ENCODE results near the gene FAM151A. TPM values are rescaled to one million over a fixed set of nuclear protein-coding genes. Genes with fewer than 3 reads are reported as not detected.

FAM151A gene
- total RNA-seq, 1 donor from 2014 or later = not detected

GRCh38 chr1:54571803-54572541, 51.4 kb downstream of the FAM151A start:
- Histone ChIP-seq H3K36me3 (ENCODE audit: control insufficient read depth, insufficient read depth, low read length) (no peaks in the 10 kb centered on the region), H3K4me3 (ENCODE audit: low read depth, low read length) (no peak overlapping the region), H3K27me3 (ENCODE audit: control insufficient read depth, insufficient read depth, low read length) (peaks cover 6% of the 10 kb centered on the region)
- DNase-seq (ENCODE audit: low read depth) = no peak
- no peak for TF ChIP-seq CTCF (IDR thresholded peaks at IDR 0.05; ENCODE audit: insufficient read depth, low read length, poor library complexity, severe bottlenecking)

GRCh38 chr1:54571326-54571725, 52.0 kb downstream of the FAM151A start:
- no peak overlapping the region for H3K4me3 ChIP-seq (ENCODE audit: low read depth, low read length)
- no peak for TF ChIP-seq CTCF (IDR thresholded peaks at IDR 0.05; ENCODE audit: insufficient read depth, low read length, poor library complexity, severe bottlenecking)
- peaks cover 6% of the 10 kb centered on the region for H3K27me3 ChIP-seq (ENCODE audit: control insufficient read depth, insufficient read depth, low read length)
- DNase-seq (ENCODE audit: low read depth) = no peak
- H3K36me3 ChIP-seq (ENCODE audit: control insufficient read depth, insufficient read depth, low read length) = no peaks in the 10 kb centered on the region

GRCh38 chr1:54570161-54570560, 53.2 kb downstream of the FAM151A start:
- TF ChIP-seq CTCF (IDR thresholded peaks at IDR 0.05; ENCODE audit: insufficient read depth, low read length, poor library complexity, severe bottlenecking) = no peak
- peaks cover 6% of the 10 kb centered on the region for H3K27me3 ChIP-seq (ENCODE audit: control insufficient read depth, insufficient read depth, low read length)
- no peak for DNase-seq (ENCODE audit: low read depth)

GRCh38 chr1:54569339-54569738, 54.0 kb downstream of the FAM151A start:
- Histone ChIP-seq H3K36me3 (ENCODE audit: control insufficient read depth, insufficient read depth, low read length) (no peaks in the 10 kb centered on the region), H3K4me3 (ENCODE audit: low read depth, low read length) (no peak overlapping the region), H3K27me3 (ENCODE audit: control insufficient read depth, insufficient read depth, low read length) (no peaks in the 10 kb centered on the region)
- DNase-seq (ENCODE audit: low read depth) = no peak
- no peak for TF ChIP-seq CTCF (IDR thresholded peaks at IDR 0.05; ENCODE audit: insufficient read depth, low read length, poor library complexity, severe bottlenecking)

More at GRCh38 chr1:54570161-54570560, 53.2 kb downstream of the FAM151A start:
- H3K36me3 ChIP-seq (ENCODE audit: control insufficient read depth, insufficient read depth, low read length) = no peaks in the 10 kb centered on the region
- H3K4me3 ChIP-seq (ENCODE audit: low read depth, low read length) = no peak overlapping the region

- Histone ChIP-seq H3K27me3 (ENCODE audit: control insufficient read depth, insufficient read depth, low read length) (no peaks in the 10 kb centered on the region), H3K4me3 (ENCODE audit: low read depth, low read length) (no peak overlapping the region), H3K36me3 (ENCODE audit: control insufficient read depth, insufficient read depth, low read length) (no peaks in the 10 kb centered on the region)
- DNase-seq (ENCODE audit: low read depth) = no peak
- no peak for TF ChIP-seq CTCF (IDR thresholded peaks at IDR 0.05; ENCODE audit: insufficient read depth, low read length, poor library complexity, severe bottlenecking)
Measured at GRCh38 chr1:54567961-54568360, 55.4 kb downstream of the FAM151A start.

All from kidney epithelial cell (primary cell).